SHP77 (cell line): ENCODE results near the gene MED27.
"Not testable (repeated sequence)": the region's sequence is repeated elsewhere in the genome, so short reads cannot be mapped to it uniquely, and the experiment has no call there.

ENCODE experiments used
- DNase-seq, 2 experiments: peaks; one replicate each; lab custom pipeline; 2025; lab: John Stamatoyannopoulos, UW

Gene MED27

DNA sequence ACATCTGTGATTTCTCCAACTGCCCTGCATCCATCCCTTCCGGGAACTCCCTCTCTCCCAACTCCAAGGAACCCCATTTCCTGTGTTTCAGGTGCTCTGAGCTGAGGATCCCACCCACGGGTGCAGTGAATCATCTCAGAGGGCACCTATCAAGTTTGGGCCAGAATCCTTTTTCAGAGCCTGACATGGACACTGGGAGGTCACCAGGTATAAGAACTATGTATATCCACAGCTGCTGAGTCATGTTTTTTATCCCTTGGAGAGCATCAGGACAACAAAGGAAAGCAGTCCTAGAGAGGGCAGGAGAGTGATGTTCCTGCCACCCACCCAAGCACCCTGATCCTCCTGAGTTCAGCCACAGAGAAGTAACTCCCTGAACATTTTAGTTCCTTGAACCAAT, 3.8 kb downstream of the MED27 start:
- DNase-seq: no peak

DNA sequence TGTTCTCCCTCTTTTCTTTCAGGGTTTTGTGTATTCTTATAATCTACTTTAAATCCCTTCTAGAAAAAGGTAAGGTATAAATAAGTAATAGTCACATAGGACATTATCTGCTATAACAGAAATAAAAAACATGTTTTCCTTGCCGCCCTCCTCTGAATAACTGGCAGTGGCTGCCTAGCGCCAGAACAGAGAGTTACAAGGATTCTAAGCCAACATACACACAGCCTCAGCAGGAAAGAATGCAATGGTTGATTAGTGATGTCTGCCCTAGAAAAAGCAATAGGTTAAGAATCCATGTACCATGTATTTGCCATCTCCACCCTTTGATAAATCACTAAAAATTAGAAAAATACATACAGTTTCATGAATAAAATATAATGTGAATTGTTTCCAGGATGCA, 4.9 kb downstream of the MED27 start:
- no peak for DNase-seq

DNA sequence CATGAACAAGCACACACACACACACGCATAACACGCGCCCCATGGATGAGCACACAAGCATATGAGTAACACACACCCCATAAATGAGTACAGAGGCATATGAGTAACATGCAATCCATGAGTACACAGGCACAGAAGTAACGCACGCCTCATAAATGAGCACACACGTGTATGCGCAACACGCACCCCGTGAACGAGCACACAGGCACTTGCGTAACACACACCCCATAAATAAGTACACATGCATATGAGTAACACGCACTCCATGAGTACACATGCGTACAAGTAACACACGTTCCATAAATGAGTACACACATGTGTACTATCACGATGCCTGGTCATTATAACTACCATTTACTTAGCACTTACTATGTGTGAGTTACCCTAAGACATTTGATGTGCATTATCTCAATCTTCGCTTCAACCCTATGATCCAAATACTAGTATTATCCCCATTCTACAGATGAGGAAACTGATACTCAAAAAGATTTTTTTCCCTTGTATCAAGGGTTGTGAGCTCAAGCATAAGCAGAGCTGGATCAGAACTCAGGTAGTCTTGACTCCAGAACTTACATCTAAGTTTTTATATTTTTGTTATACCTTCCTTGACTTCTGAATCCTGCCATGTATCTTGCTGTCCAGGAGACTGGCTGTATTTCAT, 7.7 kb downstream of the MED27 start:
- no peak for DNase-seq

DNA sequence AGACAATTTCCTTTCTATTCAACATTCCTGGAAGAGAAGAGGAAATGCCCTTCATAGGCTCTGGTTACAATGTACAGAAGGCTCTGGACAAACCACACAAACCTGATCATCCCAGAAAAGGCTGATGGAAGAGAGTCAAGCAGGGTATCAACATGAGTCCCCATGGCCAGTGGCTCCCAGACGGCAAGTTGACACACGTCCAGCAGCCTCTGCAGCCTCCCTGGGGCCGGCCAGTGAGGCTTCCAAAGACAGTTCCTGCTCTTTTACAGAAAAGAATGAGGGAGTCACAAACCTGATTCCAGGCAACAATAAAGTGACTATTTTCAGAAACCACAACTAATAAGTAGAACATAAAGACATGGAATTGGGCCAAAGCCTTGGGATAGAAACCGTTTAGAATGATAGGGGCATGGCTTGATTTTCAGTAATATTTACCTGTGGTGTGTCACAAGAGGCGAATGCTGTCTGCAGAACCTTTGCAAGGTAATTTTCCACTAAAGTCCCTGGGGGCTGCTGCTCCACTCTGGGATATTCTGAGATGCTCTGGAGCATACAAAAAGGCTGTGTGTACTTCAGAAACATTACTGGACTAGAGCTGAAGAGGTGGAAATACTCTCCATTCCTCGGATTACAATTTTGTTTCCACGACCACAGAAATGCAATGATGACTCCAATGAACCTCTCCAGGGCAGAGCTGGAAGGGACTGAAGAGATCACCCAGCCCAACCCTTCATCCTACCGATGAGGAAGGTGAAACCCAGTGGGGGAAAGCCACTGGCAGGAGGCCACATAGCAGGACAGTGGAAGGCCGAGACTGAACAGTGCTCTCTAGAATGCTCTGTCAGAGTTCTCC, 10.4 kb downstream of the MED27 start:
- DNase-seq: no peak

DNA sequence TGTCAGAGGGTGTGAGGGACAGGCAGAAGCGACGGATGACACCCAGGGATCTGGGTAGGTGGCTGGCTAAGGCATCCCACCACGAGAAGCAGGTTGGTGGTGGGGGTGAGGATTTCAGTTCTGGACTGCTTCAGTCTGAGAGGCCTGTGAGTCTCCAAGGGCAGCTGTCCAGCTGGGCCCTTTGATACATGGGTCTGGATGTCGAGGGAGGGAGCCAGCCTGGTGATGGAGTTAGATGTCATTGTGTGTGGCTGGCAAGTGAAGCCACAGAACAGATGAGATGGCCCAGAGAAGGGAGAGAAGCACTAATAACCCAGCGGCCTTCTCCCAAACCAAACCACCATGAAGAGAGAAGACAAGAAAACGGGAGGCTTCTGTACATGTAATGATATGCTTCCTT, 11.1 kb downstream of the MED27 start:
- DNase-seq: no peak

DNA sequence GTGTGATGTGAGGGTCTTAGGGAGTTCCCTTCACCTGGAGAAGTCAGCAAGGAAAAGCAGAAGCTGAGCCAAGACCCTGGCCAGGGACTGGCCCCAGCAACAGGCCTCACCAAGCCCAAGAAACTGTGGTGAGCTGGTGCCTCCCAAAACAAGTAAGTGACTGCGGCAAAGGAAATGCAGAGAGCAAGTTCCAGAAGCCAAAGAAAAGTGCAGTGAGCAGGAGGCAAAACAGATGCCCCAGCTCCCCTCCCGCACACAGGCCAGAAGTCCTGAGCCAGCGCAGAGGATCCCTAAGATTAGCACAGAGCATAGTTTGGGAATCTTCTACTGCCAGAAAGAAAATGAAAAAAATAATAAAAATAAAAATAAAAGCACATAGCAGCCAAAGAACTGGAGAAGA, 13.2 kb downstream of the MED27 start:
- DNase-seq: no peak

DNA sequence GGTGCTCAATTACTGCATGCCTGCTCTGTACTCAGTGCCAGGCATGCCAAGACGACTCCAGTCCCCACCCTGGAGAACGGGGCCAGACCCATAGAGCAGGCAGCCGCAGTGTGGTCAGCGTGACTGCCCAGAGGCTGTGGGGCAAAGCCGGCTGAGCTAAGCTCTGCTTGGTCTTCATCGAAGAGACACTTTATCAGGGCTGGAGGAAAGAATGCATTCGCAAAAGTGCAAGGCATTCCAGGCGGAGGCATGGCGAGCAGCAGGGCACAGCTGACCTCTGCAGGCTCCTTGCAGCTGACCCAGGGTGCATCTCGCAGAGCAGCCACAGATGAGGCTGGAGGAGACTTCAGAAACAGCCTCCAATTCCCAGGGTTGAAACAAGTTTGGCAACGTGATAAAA, 13.6 kb downstream of the MED27 start:
- DNase-seq: no peak

DNA sequence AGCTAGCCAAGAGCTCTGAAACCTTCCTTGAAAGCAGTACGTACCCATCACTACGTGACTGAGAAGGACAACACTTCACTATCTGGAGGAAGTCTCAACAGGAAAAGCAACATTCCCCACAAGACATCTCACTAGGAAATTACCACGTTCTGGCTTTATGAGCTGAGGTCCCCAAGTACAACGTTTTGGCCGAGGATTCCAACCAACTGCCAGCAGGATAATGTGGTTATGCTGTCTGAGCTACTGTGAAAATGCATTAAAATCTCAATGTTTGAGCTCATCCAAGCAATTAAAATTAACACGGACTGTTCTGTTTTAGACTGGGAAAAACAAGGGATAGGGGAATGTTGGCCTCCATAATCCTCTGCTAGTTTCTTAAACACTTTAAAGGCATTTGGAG, 16.4 kb downstream of the MED27 start:
- DNase-seq: no peak

DNA sequence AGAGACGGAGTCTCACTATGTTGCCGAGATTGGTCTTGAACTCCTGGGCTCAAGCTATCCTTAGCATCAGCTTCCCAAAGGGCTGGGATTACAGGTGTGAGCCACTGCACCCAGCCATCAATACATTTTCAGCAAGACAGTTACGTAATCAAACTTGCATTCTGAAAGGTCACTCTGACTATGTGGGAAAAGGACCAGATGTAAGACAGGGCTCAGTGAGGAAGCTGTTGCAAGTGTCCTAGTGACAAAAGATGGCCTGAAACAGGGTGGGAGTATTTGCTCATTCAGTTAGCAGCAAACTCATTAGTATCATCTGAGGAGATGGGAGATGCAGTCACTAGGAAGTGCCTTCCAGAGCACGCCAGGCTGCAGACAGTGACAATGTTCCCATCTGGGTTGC, 16.9 kb downstream of the MED27 start:
- DNase-seq: no peak

DNA sequence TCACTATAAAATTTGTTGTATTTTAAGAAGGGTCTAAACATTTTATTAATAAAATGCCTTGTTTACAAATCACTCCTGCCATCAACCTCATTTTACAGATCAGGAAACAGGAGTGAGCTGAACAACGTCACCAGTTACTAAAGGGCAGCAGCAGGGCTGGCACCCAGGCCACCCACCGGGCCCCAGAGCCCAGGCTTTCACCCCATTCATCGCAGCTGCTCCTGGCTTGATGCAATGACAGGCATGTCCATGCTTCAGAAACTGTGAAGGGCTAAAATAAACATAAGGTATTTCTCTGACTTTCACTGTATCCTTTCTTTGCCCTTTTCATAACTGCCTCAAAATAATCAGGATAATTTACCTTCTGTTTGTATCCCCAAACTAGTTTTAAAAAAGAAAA, 18.1 kb downstream of the MED27 start:
- no peak for DNase-seq

DNA sequence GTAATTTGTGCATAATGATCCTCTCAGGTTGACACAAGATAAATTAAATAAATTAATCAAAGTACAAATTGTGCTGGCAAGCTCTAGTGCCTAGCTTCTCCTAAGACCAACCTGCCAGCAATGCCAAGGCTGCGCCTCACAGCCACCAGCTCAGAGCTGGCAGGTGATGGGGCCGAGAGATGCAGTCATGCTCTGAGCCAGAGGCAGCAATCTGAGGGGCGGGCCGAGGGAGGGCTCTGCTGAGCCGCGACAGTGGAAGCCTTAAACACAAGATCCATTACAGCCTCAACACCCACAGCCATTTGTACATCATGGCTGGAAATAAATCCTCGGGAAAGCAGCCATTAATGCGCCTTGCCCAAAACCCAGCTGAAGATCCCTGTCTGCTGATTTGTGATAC, 20.3 kb downstream of the MED27 start:
- no peak for DNase-seq

DNA sequence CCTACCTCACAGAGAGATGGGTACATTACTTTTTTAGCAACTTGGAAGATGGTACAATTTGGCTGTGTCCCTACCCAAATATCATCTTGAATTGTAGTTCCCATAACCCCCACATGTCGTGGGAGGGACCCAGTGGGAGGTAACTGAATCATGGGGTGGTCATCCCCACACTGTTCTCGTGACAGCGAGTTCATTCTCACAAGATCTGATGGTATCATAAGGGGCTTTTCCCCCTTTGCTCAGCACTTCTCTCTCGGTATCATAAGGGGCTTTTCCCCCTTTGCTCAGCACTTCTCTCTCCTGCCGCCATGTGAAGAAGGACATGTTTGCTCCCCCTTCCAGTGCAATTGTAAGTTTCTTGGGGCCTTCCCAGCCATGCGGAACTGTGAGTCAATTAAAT, 21.4 kb downstream of the MED27 start:
- not testable (repeated sequence) for DNase-seq

DNA sequence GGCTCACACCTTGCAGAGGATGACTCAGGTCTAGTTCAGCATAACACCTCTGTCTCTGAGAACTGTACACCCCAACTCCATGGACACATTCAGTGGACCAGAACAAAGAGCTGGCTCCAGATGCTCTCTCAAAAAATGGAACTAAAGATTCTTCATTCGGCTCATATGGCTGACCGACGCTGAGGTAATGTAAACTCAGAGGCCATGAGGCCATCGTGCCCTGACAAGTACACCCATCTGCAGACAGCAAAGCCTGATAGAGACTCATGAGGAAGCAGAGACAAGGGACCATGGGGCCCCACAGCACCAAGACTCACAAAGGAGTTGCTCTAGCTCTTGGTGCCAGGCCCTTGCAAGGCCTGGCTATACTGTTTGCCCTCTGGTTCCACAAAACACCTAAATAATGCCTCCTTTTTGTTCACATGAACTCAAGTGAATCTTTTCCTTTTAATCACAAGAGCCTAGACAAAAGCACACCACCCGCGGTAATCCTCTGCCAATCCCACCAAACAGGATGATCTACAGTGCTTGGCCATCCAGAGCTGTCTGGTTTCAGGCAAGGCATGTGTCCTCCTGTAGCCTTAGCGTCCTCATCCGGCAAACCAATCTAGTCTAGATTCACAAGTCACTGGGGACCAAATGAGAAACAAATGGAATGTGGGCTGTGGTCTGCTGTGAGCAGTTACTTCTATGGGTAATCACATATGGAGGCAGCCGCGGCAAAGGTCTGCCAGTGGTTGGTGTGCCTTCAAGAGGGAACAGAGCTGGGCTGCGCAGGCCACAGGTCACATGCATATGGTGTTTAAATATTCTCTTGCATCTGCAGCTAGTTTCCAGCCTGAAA, 22.7 kb downstream of the MED27 start:
- no peak for DNase-seq

DNA sequence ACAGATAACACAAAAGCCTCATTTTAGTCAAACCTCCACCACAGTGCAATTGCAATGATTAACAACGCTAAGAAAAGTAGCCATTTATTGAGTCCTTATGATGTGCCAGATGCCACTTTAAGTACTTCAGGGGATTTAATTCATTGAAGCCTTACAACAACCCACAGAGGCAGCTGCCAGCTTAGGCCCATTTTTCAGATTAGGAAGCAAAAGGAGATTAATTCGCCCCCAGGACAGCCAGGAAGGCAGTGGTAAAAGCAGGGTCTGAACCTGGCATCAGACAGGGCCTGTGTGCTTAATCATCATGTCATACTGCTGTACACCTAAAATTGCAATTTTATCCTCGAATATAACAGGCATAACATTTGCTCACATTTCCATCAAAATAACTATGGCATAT, 23.9 kb downstream of the MED27 start:
- DNase-seq: no peak

DNA sequence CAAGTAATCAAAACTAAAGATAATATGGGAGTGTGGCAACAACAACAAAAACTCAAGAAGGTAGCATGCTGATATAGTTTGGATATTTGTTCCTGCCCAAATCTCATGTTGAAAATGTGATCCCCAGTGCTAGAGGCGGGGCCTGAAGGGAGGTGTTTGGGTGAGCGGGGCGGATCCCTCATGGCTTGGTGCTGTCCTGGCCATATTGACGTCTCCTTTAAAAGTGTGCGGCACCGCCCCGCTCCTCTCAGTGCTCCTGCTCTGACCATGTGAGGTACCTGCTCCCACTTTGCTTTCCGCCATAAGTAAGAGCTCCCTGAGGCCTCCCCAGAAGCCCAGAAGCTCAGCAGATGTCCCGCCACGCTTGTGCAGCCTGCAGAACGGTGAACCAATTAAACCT, 25.6 kb downstream of the MED27 start:
- DNase-seq: no peak

DNA sequence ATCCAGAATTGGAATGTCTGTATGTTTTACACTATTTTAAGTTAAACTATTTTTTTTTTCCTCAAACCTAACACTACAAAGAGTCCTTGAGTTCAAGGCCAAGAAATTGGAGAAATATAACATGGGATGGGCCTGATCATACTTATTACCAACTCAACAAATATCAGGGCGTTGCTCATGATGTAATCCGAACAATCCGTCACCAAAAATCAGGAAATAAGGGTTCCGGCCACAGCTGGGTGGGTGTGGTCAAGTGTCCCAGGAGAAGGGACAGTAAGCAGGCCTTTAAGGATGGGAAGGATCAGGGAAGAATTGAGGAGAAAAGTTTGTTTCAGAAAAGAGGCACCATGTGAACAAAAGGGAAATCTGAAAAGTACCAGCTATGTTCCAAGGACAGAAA, 29.8 kb downstream of the MED27 start:
- no peak for DNase-seq

DNA sequence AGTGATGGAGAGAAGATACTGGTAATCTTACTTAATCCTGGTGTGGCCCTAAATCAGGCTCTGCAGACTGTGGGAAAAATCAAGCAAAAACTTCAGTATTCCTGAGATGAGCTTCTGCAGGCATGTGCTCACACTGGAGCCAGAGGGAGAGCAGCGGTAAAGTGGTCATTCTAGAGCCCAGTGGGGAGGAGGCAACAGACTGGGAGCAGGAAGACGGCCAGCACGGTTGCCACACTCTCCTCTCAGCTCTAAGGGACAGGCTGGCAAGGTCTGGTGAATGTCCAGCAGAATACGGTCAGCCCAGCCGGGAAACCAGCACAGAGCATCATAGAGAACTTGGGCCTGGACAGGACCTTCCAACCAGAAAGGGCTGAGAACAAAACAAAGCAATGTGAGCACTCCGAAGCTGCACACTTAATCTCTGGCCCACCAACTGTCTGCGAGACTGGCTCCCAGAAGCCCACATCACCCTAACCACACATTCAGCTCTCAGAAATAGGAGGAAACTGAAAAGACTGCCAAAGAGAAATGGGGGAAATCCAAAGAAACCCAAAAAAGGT, 30.3 kb downstream of the MED27 start:
- DNase-seq: no peak

DNA sequence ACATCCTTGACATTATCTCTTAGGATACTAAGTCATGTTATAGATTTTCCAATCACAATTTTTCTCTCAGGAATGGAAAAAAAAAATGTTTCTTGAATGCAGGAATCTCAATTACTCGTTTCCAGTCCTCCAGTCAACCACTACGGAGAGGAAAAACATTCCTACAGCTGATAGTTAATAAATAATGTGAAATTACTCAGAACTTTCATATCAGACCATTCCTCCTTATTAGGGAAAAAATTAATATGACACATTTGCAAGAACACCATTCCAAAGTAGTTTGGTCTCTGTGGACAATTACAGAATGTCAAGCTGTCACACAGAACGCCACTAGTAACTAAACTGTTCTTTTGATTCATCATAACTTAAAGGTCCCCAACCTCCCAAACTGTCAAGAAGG, 31.5 kb downstream of the MED27 start:
- DNase-seq: no peak

DNA sequence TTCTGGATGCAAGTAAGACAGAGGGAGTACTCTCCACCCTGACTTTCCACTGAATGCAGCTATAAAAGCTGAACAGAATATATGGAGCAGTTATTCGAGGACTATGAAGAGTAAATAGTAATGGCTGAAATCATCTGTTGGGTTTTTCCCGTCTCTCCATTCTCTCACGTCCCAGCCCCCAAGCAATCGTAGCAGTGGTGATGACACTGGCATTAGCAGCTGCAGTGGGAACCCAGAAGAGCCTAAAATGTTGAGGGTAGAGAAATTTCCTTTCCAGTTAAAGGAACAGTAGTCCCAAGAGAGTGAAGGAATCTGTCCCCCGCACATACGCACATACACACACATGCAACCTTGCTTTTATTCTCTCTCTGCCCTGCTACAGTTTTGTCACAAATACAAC, 33.2 kb downstream of the MED27 start:
- DNase-seq: peak; percentile 46 to 69

DNA sequence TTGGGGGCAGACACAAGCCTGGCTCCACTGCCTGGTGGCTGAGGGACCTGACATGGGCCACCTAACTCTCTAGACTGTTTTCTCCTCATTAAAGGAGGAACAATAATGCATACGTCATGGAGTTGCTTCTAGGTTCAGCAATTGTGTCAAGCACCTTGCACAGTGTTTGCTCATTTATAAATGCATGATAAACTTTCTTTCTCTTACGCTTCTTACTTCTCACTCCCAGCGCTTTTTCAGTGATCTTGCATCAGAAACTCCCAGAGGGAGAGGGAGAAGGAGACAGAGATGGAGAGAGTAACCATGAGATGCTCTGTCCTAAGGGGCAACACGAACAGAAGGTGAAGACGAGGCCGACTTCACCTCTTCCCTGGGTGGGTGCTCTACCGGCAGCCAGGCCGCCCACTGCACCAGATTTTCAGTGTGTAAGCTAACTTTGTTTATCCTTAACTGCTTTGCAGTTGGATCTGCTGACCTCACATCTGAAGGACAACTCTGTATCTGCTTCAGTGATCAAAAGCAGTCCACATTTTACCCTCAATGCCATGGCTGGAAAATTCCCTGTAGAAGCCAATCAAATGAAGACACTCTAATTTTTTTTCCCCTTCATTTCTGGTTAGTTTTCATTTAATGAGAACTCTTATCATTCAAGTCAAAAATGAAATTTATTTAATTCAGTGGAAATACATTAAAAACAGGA, 35.3 kb downstream of the MED27 start:
- no peak for DNase-seq

DNA sequence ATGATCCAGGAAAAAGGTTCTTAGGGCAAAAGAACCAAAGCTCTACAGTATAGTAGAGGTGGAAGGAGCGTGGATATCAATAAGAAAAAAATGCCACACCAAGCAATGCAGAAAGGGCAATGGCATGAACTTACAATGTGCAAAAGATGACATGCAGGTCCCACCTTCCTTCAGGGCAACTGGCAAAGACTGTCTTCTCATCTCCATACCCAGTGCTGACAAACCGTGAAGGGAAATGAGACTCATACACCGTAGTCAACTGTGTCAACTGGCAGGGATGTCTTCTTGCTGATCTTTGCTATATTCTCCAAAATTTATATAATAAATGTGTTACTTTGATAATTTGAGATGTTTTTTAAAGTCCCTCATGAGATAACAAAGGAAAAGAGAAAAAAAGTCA, 36.0 kb downstream of the MED27 start:
- DNase-seq: no peak

DNA sequence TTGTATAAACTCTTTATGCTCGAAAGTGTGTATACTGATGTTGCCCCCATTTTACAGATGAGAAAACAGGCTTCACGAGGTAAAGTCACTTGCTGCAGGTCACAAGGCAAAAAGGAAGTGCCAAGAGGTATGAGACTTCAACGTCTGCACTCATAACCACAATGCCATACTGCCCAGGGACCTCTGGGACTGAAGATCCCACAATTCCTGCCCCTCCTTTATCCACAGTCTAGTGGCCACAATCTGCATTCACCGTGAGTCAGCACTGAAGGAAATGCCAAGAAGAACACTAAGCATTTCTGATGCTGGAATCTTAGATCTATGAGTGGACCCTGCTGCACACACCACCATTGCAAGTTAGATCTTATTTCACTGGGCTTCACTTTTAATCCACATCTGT, 37.3 kb downstream of the MED27 start:
- peak in 1 of 2 experiments; percentile 30 for DNase-seq
